ENCODE data around the gene DAD1.
A peak's percentile ranks its signal among the peaks of the same experiment; 100 is the strongest.

DAD1 gene

GRCh38 chr14:22521449-22522239 lies 67.4 kb downstream of the DAD1 start:
- Histone ChIP-seq H3K9me3 (ENCODE audit: control insufficient read depth in 1 of 2, low read length in 2 of 2) (no peaks in the 10 kb centered on the region), H3K27me3 (ENCODE audit: low read depth, low read length) (no peaks in the 10 kb centered on the region), H3K27ac (ENCODE audit: low read length) (peak overlapping the region; percentile 15), H3K4me3 (ENCODE audit: low read depth in 1 of 2, low read length in 2 of 2) (no peak overlapping the region), H3K36me3 (ENCODE audit: control insufficient read depth in 1 of 2, insufficient read depth in 2 of 2, low read length in 2 of 2) (no peaks in the 10 kb centered on the region), H3K4me1 (ENCODE audit: control insufficient read depth in 1 of 2, insufficient read depth in 2 of 2, low read length in 2 of 2) (peaks cover 3 to 5% of the 10 kb centered on the region in 2 donors)

- H3K4me3 ChIP-seq (ENCODE audit: low read depth in 1 of 2, low read length in 2 of 2) = no peak overlapping the region
- H3K27ac ChIP-seq (ENCODE audit: low read length) = peak overlapping the region; percentile 15
- peaks cover 3 to 13% of the 10 kb centered on the region in 2 donors for H3K4me1 ChIP-seq (ENCODE audit: control insufficient read depth in 1 of 2, insufficient read depth in 2 of 2, low read length in 2 of 2)
- H3K27me3 ChIP-seq (ENCODE audit: low read depth, low read length) = no peaks in the 10 kb centered on the region
- H3K9me3 ChIP-seq (ENCODE audit: control insufficient read depth in 1 of 2, low read length in 2 of 2) = no peaks in the 10 kb centered on the region
- no peaks in the 10 kb centered on the region for H3K36me3 ChIP-seq (ENCODE audit: control insufficient read depth in 1 of 2, insufficient read depth in 2 of 2, low read length in 2 of 2)
Observed at GRCh38 chr14:22520796-22521195, 68.2 kb downstream of the DAD1 start.

DNA sequence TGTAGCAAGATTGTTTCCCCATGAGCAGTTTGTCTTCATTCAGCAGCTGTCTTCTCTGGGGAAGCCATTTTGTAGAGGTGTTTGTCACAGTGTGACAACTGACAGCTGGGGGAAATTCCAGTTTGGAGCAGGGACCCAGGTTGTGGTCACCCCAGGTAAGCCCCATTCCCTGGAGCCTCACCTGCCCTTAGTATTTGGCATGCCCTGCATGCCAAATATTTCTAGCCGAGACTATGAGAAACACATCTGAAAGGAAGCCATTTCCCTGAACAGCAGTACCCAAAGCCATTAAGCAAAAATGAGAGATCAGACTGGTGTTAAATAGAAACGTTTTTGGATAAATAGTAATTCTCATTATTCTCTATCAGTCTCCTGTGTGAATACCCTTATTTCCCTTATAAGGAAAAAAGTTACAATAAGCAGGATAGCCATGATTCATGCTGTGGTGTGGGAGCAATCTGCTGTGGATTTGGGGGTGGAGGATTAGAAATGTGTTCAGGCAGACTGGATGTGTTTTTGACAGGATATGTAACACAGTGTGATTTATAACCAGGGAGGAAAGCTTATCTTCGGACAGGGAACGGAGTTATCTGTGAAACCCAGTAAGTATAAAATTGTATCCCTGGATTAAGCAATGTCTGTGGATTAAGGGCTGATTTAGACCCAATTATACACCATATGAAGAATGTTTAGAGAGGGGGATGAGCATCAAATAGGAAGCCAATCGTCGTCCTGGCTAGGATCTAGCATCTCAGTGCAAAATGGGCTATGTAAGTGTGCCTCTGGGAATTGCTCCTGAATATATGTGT lies 68.9 kb downstream of the DAD1 start:
- H3K27ac ChIP-seq (ENCODE audit: low read length) = no peak overlapping the region
- no peaks in the 10 kb centered on the region for H3K36me3 ChIP-seq (ENCODE audit: control insufficient read depth in 1 of 2, insufficient read depth in 2 of 2, low read length in 2 of 2)
- no peak overlapping the region for H3K4me3 ChIP-seq (ENCODE audit: low read depth in 1 of 2, low read length in 2 of 2)
- no peaks in the 10 kb centered on the region for H3K9me3 ChIP-seq (ENCODE audit: control insufficient read depth in 1 of 2, low read length in 2 of 2)
- H3K4me1 ChIP-seq (ENCODE audit: control insufficient read depth in 1 of 2, insufficient read depth in 2 of 2, low read length in 2 of 2) = peaks cover 3 to 19% of the 10 kb centered on the region in 2 donors
- H3K27me3 ChIP-seq (ENCODE audit: low read depth, low read length) = no peaks in the 10 kb centered on the region

DNA sequence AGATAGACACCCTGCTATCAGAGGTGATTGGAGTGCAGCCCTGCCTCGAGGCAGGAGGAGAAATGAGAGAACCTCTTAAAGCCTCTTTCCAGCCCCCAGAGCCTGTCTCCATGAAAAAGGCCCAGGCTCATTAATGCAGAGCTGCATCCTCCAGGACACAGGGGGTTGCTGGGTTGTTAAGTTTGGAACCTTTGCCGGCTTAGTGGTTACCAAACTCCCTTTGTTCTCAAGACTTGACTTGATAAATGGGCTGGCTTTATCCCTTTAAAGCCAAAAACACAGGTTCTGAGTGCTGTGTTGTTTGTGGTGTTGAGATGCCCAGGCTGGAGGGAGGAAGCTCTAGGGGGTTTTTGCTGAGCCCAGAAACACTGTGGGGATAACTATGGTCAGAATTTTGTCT lies 71.0 kb downstream of the DAD1 start:
- no peak overlapping the region for H3K4me3 ChIP-seq (ENCODE audit: low read depth in 1 of 2, low read length in 2 of 2)
- H3K36me3 ChIP-seq (ENCODE audit: control insufficient read depth in 1 of 2, insufficient read depth in 2 of 2, low read length in 2 of 2) = no peaks in the 10 kb centered on the region
- no peaks in the 10 kb centered on the region for H3K9me3 ChIP-seq (ENCODE audit: control insufficient read depth in 1 of 2, low read length in 2 of 2)
- H3K4me1 ChIP-seq (ENCODE audit: control insufficient read depth in 1 of 2, insufficient read depth in 2 of 2, low read length in 2 of 2) = peaks cover 11 to 37% of the 10 kb centered on the region in 2 donors
- H3K27ac ChIP-seq (ENCODE audit: low read length) = no peak overlapping the region
- H3K27me3 ChIP-seq (ENCODE audit: low read depth, low read length) = no peaks in the 10 kb centered on the region

- Histone ChIP-seq H3K36me3 (ENCODE audit: control insufficient read depth in 1 of 2, insufficient read depth in 2 of 2, low read length in 2 of 2) (no peaks in the 10 kb centered on the region), H3K9me3 (ENCODE audit: control insufficient read depth in 1 of 2, low read length in 2 of 2) (no peaks in the 10 kb centered on the region), H3K27ac (ENCODE audit: low read length) (no peak overlapping the region), H3K4me3 (ENCODE audit: low read depth in 1 of 2, low read length in 2 of 2) (no peak overlapping the region), H3K4me1 (ENCODE audit: control insufficient read depth in 1 of 2, insufficient read depth in 2 of 2, low read length in 2 of 2) (peaks cover 11 to 45% of the 10 kb centered on the region in 2 donors), H3K27me3 (ENCODE audit: low read depth, low read length) (no peaks in the 10 kb centered on the region)
Observed at GRCh38 chr14:22517117-22517720, 71.8 kb downstream of the DAD1 start.

DNA sequence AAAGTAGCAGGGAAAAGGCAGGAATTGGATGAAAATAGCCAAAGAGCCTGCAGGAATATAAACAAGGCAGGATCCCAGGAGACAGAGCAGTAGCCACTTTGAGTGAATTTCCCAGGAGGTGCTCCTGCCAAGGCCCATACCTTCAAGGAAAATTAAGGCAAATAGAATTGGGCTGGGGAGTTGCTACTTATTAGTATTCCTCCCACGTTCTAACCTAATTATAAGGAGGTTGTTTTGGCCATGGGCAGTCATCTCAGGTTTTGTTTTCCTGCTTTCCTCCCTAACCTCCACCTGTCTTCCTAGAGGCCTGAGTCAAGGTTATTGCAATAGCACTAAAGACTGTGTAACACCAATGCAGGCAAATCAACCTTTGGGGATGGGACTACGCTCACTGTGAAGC lies 73.1 kb downstream of the DAD1 start:
- Histone ChIP-seq H3K36me3 (ENCODE audit: control insufficient read depth in 1 of 2, insufficient read depth in 2 of 2, low read length in 2 of 2) (no peaks in the 10 kb centered on the region), H3K4me3 (ENCODE audit: low read depth in 1 of 2, low read length in 2 of 2) (no peak overlapping the region), H3K27ac (ENCODE audit: low read length) (no peak overlapping the region), H3K27me3 (ENCODE audit: low read depth, low read length) (no peaks in the 10 kb centered on the region), H3K4me1 (ENCODE audit: control insufficient read depth in 1 of 2, insufficient read depth in 2 of 2, low read length in 2 of 2) (peaks cover 8 to 46% of the 10 kb centered on the region in 2 donors), H3K9me3 (ENCODE audit: control insufficient read depth in 1 of 2, low read length in 2 of 2) (no peaks in the 10 kb centered on the region)
